ENCODE data around the gene FOS.
"Not testable (repeated sequence)": the region's sequence is repeated elsewhere in the genome, so short reads cannot be mapped to it uniquely, and the experiment has no call there.

Gene FOS

GRCh38 chr14:75278422-75279152 lies at the start of gene FOS:
TSS of gene FOS (plus strand) at chr14:75278828. CDS start at chr14:75278983, 155 bp downstream.
- DNase-seq = peak; percentile 89

- DNase-seq = no peak
These were observed 48.9 kb upstream of the FOS start for GRCh38 chr14:75229661-75230139.

GRCh38 chr14:75230140-75230792 lies 48.4 kb upstream of the FOS start:
- peak; percentile 61 for DNase-seq

- DNase-seq = no peak
These were observed 47.3 kb upstream of the FOS start for GRCh38 chr14:75231320-75231719.

- DNase-seq = no peak
These were observed 46.4 kb upstream of the FOS start for GRCh38 chr14:75232191-75232590.

- DNase-seq = peak; percentile 10
These were observed 46.0 kb upstream of the FOS start for GRCh38 chr14:75232597-75232996.

- DNase-seq = no peak
These were observed 44.2 kb upstream of the FOS start for GRCh38 chr14:75234173-75235115.

- DNase-seq = not testable (repeated sequence)
These were observed 43.4 kb upstream of the FOS start for GRCh38 chr14:75235198-75235597.

GRCh38 chr14:75236467-75236866 lies 42.2 kb upstream of the FOS start:
- no peak for DNase-seq

- no peak for DNase-seq
These were observed 41.7 kb upstream of the FOS start for GRCh38 chr14:75236901-75237419.

GRCh38 chr14:75238756-75239455 lies 39.7 kb upstream of the FOS start:
- no peak for DNase-seq

GRCh38 chr14:75240781-75241180 lies 37.8 kb upstream of the FOS start:
- DNase-seq = no peak

GRCh38 chr14:75242546-75243273 lies 35.9 kb upstream of the FOS start:
- no peak for DNase-seq

- no peak for DNase-seq
These were observed 34.5 kb upstream of the FOS start for GRCh38 chr14:75244121-75244520.

- DNase-seq = no peak
These were observed 31.9 kb upstream of the FOS start for GRCh38 chr14:75246546-75247285.

GRCh38 chr14:75247286-75247922 lies 31.2 kb upstream of the FOS start:
- peak; percentile 92 for DNase-seq

- DNase-seq = no peak
These were observed 30.7 kb upstream of the FOS start for GRCh38 chr14:75247939-75248338.

- peak; percentile 94 for DNase-seq
These were observed 29.2 kb upstream of the FOS start for GRCh38 chr14:75249251-75249957.

GRCh38 chr14:75249958-75250336 lies 28.7 kb upstream of the FOS start:
- DNase-seq = no peak

- no peak for DNase-seq
These were observed 27.8 kb upstream of the FOS start for GRCh38 chr14:75250800-75251199.
